ENCODE measurements around the gene SMAD5.
A peak's percentile ranks its signal among the peaks of the same experiment; 100 is the strongest.

The SMAD5 gene

DNA sequence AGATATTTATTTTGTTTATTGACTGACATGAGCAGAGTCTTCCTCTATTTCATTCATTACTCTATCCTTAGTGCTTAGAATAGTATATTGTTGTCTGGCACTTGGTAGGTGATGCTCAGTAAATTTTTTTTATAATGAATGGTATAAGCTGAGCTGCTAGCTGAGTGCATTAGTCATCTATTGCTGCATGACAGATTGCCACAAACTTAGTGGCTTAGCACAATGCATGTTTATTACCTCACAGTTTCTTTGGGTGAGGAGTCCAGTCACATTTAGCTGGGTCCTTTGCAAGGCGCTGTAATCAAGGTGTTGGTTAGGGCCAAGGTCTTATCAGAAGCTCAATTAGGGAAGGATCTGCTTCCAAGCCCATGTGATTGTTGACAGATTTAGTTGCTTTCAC is 23.1 kb downstream of the SMAD5 start:
- DNase-seq (ENCODE audit: low read depth): no peak

DNA sequence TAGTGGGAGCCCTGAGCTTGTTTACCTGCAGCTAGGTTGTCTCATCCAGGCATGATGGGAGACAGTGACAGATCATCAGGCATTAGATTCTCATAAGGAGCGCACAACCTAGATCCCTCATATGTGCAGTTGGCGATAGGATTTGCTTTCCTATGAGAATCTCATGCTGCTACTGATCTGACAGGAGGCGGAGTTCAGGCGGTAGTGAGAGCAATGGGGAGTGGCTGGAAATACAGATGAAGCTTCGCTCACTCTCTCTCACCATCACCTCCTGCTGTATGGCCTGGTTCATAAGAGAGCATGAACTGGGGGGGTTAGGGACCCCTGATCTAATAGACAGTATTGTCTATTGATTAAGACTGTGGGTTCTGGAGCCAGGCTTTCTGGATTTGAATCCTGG is 24.9 kb downstream of the SMAD5 start:
- no peak for DNase-seq (ENCODE audit: low read depth)

DNA sequence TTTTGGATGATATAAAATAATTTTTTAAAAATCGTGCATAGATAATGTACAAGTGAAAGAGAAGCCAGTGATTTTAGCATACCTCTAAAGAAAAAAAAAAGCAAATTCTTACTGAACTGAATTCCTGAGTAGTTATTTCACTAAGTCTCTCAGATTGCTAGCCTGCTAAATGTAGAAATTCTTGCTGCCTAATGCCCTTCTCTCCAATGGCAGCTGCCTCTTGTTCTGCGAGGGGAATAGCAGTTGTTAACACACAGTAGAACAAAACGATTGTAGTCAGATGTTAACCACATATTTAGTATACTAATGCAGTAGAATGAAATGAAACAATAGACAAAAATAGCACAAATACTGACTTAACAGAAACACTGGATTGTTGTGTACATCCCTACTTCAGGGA is 26.8 kb downstream of the SMAD5 start:
- DNase-seq (ENCODE audit: low read depth): peak; percentile 16

DNA sequence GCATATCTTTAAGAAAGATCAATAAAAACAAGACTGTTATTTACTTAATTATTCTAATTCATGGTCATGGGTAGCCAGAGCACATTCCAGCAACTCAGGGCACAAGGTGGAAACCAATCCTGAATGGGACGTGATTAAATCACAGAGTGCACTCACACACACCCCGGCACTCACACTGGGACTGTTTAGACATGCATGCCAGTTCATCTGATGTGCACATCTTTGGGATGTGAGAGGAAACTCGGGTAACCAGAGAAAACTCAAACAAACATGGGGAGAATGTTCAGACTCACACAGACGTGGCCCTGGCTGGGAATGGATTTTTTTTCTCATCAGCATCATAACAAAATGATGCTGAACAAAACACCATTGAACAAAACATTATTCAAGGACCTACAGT is 29.4 kb downstream of the SMAD5 start:
- no peak for DNase-seq (ENCODE audit: low read depth)

DNA sequence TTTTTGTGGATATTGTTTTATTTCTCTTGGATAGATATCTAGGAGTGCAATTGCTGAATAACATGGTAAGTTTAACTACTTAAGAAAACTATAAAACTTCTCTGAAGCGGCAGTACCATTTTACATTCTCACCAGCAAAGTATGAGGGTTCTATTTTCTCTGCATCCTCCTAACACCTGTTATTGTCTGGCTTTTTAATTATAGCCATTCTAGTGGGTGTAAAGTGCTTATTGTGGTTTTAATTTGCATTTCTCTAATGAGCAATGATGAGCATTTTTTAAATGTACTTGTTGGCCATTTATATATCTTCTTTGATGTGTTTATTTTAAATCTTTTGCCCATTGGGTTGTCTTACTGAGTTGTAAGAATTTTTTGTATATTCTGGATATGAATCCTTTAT is 31.6 kb downstream of the SMAD5 start:
- no peak for DNase-seq (ENCODE audit: low read depth)

DNA sequence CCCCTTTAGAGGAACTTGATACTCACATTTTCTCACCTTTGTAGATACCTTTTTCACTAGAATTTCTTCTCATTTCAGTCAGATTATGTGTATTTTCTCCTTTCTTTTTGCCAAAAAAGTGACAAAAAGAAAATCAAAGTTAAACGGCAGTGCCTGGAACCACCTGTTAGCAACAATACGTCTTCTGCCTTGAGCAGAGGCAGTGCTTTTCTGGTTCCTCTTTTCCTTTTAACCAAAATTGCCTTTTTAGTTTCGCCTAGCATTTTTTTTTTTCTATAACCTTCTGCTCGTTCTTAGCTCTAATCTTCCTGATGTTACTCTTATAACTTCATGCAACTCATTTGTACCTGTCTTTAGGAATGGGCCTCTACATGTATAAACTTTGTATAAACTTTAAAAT is 34.3 kb downstream of the SMAD5 start:
- no peak for DNase-seq (ENCODE audit: low read depth)

DNA sequence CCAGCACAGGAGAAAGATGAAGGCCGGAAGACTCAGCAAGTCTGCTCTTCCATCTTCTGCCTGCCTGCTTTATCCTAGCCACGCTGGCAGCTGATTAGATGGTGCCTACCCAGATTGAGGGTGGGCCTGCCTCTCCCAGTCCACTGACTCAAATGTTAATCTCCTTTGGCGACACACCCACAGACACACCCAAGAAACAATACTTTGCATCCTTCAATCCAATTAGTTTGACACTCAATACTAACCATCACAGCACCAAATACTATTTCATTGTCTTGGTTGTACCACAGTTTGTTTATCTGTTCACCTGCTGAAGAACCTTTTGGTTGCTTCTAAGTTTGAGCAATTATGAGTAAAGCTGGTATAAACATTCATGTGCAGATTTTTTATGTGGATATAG is 36.6 kb downstream of the SMAD5 start:
- no peak for DNase-seq (ENCODE audit: low read depth)

DNA sequence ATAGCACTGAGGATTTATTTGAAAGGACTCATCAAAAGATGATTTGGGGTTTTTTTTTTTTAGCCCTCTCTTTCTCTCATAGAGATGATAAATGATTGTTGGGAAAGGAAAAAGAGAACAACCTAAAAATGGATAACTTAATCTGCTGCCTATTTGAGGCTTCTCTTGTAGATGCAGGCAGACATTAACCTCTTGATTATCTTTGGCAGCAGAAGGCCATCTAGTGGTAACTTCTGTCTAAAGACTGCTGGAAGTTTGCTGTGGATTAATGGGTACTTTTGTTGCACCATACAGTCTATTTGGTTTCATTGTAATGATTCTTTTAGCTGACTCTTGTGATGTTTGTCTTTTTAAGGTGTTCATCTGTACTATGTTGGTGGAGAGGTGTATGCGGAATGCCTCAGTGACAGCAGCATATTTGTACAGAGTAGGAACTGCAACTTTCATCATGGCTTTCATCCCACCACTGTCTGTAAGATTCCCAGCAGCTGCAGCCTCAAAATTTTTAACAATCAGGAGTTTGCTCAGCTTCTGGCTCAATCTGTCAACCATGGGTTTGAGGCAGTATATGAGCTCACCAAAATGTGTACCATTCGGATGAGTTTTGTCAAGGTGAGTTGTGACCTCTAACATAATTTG is 41.5 kb downstream of the SMAD5 start:
- peak; percentile 25 for DNase-seq (ENCODE audit: low read depth)

DNA sequence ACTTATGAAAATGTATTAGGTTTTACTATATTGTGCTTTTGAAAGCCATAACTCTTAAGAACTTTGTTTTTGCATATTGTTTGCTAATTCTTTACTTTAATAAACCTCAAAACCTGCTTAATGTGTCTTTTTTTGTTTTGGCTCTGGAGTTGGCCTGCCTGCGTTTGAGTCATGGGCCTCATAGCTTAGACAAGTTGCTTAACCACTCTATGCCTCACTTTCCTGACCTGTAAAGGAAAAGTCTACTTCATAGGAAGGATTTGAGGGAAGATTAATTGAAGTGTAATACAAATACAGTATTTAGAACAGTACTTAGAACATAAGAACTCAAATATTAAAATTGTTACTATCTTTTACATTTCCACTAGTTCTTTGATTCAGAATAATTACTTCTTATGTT is 50.0 kb downstream of the SMAD5 start:
- no peak for DNase-seq (ENCODE audit: low read depth)

DNA sequence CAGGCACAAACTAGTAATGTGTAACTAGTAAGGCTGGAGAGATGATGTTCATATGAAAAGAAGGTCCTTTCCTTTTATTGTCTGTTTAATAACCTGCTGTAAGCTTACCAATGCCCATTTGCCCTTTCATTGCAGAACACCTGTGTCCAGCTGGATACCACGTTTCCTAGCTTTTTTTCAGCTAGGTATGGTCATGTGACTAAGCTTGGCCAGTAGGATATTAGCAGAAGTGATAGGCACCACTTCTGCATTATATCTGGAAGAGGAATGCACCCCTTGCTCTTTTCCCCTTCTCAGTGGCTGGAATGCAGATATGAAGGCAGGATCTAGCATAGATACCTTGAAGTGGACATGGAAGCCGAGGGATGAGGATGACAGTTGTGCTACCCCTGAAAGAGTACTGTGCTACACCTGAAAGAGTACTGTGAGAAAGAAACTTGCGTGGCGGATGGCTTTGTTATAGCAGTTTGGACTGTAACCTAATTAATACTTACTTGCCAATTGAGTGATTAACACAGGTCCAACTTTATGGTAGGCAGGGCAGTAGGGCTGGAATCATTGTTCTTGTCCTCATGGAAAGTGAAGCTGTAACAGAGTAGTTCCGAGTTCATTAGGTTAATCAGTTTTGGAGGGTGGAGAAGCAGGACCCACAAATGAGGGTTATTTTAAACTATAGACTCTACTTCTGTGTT is 53.5 kb downstream of the SMAD5 start:
- DNase-seq (ENCODE audit: low read depth): no peak

DNA sequence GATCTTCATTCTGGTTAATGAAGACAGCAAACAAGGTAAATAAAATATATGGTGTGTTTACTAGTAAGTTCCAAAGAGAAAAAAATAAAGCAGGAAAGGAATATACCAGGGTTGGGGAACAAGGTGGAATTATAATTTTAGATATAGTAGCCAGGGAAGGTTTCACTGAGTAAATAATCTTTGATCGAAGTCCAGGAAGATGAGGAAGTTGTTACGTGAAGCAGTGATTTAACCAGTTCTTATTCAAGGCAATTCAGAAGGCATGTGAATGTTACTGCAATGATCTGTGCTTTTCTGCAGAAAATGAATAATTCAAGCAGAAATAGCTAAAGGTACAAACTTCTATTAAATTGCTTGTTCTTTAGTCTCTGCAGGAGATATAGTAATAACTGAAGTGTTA is 54.2 kb downstream of the SMAD5 start:
- no peak for DNase-seq (ENCODE audit: low read depth)

DNA sequence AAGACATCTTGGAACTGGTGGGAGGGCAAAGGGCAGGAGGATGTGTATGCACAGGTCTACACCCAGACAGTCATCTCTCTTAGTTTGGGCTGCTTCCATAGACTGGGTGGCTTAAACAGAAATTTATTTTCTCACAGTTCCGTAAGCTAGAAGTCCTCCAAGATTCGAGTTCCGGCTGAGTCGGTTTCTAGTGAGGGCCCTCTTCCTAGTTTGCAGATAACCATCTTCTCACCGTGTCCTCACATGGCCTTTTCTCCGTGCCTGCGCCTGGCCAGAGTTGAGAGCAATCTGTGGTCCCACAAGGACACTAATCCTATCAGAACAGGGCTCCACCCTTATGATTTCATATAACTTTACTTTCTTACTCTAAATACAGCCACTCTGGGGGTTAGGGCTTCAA is 56.2 kb downstream of the SMAD5 start:
- DNase-seq (ENCODE audit: low read depth): no peak

DNA sequence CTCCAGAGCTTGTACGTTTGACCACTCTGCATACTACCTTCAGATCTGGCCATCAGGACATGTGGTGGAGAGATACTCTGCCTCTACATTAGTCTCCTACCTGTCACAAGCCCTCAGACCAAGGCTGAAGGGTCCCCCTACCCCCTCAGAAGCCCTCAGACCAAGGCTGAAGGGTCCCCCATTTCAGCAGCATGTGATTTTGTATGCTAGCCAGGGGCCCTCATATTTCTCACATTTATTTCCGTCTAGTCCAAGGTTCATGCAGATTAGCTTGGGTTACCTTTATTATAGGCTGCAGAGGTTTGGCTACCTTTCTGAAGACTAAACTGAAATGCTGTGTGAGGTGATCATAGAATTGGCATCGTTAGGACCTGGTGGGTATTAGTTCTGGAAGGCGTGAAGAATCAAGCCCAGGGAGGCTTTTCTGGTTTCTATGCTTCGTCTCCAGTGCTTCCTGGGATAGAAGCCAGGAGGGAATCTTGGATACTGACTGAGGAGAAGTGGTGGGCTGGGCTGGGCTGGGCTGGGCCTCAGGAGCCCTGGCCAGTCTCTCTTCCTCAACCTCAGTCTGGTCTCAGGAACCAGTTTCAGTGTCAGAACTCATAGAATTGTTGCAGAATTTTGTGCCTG is 57.6 kb downstream of the SMAD5 start:
- DNase-seq (ENCODE audit: low read depth): no peak

DNA sequence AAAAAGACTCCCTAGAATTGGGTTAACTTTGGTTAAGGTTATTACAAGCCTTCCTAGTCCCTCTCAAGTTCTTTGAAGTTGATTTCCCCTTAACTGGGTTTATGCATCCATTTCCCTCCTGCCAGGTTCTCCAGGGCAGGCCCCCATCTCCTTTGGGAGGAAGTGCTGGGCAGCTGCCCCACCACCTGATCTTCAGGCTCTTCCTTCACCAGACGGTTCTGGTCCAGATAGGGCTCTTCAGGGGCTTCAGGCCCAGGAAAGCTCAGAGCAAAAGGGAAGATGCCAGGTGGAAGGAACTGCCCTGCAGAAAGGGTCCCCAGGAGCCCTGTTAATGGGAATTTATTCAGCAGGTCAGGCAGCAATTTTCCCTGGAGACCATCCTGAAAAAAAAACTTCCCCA is 58.3 kb downstream of the SMAD5 start:
- DNase-seq (ENCODE audit: low read depth): no peak

DNA sequence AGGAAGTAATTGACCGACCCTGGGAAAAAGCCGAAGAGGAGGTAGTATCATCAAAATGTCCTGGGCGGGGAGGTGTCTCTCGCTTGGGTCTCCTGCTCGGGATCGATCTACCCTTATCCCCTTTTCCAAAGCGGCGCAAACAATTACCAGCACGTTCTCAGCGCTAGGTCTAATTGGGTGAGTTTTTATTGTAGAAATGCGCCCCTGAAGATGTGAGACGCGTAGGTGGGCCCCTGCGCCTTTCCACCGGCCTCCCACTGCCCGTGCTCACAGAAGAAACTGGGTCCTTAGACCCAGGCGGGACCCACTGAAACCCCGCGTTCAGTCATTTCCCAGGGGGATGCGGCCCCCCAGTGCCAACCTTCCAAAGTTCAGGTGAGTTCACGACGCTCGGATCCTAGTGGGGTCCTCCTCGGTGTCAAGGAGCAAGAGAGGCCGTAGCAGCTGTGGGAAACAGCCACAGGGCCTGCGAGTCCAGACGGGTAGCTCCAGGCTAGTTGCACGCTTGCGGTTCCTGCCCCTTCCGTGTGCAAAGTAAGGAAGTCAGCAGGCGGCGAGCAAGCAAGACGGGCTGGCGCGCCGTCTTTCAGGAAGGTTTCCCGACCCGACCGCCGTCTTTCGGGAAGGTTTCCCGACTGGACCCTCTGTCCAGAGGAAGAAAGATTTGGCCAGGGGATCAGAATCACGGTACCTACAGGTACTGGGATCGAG is 58.8 kb downstream of the SMAD5 start:
- DNase-seq (ENCODE audit: low read depth): no peak

DNA sequence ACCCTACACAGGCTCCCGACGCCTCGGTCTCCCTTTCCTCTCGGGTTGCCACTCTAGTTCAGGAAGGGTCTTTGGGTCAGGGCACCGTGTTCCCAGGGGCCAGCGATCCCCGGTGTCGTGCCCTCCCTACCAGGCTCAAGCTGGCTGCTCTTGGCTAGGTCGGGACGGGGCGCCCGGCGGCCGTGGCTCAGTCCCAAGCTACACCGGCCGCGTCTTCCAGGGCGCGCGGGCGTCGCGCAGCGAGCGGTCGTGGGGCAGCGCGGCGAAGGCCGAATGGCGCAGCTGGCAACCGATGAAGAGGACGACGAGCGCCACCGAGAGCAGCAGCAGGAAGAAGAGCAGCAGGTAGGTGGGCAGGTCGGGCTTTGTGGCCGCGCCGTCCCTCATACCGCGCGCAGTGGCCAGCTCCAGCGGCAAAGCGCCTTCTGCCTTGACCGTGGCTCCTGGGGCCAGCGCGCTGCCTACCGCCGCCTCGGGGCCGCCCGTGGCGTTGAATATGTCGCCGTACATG is 59.4 kb downstream of the SMAD5 start:
- DNase-seq (ENCODE audit: low read depth): no peak

DNA sequence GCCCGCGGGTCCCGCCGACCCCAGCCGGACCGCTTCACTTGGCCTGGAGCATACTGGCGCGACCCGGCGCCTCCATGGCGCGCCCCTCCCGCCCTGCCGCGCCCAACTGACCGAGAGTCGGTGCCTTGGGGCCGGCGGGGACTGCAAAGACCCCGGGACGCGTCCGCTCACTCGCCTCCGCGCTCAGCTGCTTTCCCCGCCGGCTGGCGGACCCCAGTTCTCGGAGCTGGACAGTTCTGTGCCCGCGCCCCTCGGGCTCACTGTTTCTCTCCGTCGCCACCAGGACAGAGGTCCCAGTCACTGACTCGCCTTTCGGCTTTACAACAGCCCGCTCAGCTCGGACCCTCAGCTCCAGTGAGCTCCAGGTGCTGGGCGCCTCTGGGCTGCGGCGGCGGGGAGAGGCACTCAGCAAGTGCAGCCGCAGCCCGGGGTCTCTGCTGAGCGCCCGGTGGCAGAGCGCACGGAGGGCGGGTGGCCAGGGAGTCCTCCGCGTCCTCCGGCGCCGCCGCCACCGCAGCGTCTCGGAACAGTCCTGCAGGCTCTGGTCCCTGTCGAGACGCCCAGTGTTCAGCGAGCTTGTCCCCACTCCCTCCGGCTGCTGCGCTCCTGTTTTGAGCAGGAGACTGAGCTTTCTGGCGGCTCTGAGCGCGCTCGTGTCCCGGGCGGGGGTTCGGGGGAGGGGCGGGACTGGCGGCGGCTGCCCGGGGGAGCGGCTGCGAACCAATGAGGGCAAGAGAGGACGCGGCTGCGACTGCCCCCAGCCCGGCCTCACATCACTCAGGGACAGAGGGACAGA is 60.1 kb downstream of the SMAD5 start, which contains the start of gene SMIM32:
Gene SMIM32, minus strand, starts transcription at position 637 of the 796 bp plus-strand sequence. CDS start 638 bp downstream, outside the sequence.
- no peak for DNase-seq (ENCODE audit: low read depth)

DNA sequence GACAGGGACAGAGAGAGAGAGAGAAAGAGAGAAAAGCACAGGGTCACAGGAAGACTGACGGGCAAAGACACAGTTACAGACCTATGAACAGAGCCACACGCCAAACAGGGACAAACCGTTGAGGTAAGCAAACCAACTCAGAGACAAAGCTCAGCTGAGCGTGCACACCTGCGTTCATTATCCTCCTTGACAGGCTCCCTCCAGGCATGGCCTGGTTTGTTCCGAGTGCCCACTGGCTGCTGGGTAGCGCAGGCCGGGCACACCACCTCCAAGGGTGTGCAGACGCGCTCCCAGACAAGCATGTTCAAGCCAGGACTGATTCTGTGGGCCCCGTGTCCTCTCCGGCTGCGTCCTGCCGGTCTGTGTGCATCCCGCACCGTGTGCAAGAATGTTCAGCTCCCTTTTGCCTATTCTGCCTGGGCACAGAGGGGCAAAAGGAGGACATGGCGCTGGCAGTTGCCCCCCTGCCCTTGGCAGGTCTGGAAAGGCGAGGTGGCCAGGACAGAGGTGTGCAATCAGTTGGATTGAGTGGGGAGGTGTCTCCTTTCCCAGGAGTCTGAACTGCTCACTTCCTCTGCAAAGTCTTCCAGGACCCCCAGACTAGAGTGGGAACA is 60.8 kb downstream of the SMAD5 start:
- DNase-seq (ENCODE audit: low read depth): no peak

DNA sequence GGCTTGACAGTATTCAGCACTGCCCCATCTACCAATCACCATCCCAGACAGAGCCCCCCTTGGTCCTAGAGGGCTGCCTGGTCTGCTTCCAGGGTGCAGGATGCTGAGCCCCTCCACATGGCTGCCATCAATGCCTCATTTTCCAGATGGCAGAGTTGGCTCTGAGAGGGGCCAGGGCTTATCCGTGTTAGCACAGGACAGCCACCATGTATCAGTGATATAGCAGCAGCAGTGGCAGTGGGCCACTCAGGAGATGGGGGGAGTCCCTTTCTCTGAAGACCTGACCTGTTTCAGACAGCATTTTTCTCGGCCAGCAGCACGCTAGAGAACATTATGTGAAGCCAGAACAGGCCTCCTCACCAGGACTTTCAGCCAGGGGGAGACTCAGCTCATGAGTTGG is 61.9 kb downstream of the SMAD5 start:
- no peak for DNase-seq (ENCODE audit: low read depth)

DNA sequence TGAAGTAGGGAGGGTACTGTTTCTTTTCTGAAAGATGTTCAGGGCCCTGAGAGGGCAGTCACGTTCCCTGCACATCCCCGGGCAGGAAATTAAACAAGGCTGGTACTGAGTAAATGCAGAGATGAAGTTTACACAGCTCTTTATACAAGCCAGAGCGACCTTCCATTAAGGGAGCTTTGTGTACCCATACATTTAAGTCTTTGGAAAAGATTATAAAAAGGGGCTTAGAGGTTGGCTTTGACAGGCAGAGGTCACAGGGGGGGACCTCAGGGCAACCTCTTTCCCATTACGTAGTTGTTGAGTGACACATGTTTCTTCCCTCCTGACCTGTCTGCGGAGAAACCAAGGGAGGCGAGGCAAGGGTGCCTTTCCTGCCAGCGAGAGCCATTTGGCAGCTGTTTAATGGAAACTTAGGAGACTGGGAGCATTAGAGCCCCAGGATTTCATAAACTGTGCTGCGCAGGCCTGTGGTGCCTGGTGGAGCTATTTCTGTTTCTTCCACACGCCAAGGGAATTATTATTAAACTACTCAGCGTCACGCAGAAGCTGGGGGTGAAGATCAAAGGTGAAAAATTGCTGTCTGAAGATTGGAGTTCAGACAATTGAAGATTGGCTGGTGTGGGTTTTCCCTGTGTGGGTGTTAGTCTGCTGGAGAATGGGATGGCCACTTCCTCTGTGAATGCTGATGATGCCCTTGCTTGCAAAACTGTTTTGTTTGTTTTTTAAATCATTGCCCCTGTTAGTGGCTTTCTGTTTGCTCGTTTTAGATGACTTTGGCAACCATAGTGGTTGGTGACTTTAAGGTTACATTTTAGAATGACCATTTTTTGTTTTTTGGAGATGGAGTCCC is 63.6 kb downstream of the SMAD5 start:
- no peak for DNase-seq (ENCODE audit: low read depth)

Measured in GM04503 (cell line).